Activated naive CD8-positive, alpha-beta T cell treated with anti-CD3 and anti-CD28 coated beads for 36 hours (primary cell): Measurements from ENCODE around the gene CXCL12. TPM values are rescaled to one million over a fixed set of nuclear protein-coding genes. Genes with fewer than 3 reads are reported as not detected.

Source experiments
- DNase-seq: peaks from one replicate; pipeline ENCODE4 v3.0.0; 2021
- H3K27ac Mint-ChIP-seq: one replicate; pipeline ENCODE4 v1.8.0; 2022; ENCODE audit warnings: mild to moderate bottlenecking, moderate library complexity, mixed read lengths
- H3K27me3 Mint-ChIP-seq: one replicate; pipeline ENCODE4 v1.8.0; 2022; ENCODE audit warnings: mild to moderate bottlenecking, mixed read lengths
- H3K36me3 Mint-ChIP-seq: one replicate; pipeline ENCODE4 v1.8.0; 2021; ENCODE audit warnings: mild to moderate bottlenecking, mixed read lengths
- H3K4me1 Mint-ChIP-seq: one replicate; pipeline ENCODE4 v1.8.0; 2021; ENCODE audit warnings: mixed read lengths
- H3K4me3 Mint-ChIP-seq: one replicate; pipeline ENCODE4 v1.8.0; 2022; ENCODE audit warnings: mild to moderate bottlenecking, moderate library complexity, mixed read lengths
- H3K9me3 Mint-ChIP-seq: one replicate; pipeline ENCODE4 v1.8.0; 2022; ENCODE audit warnings: mixed read lengths
- total RNA-seq, 2 experiments: library from RNA; stranded (reverse); gene quantifications; one replicate each; pipeline ENCODE4 v1.2.3, GENCODE V29; 2021

CXCL12 gene
- total RNA-seq, 2 experiments from 2014 or later = not detected

GRCh38 chr10:44347609-44348400, 37.1 kb downstream of the CXCL12 start:
- Mint-ChIP-seq H3K27ac (no peak overlapping the region), H3K9me3 (no peaks in the 10 kb centered on the region), H3K36me3 (no peaks in the 10 kb centered on the region), H3K27me3 (peaks cover 3% of the 10 kb centered on the region), H3K4me1 (no peaks in the 10 kb centered on the region), H3K4me3 (no peak overlapping the region)
- DNase-seq = no peak

DNA sequence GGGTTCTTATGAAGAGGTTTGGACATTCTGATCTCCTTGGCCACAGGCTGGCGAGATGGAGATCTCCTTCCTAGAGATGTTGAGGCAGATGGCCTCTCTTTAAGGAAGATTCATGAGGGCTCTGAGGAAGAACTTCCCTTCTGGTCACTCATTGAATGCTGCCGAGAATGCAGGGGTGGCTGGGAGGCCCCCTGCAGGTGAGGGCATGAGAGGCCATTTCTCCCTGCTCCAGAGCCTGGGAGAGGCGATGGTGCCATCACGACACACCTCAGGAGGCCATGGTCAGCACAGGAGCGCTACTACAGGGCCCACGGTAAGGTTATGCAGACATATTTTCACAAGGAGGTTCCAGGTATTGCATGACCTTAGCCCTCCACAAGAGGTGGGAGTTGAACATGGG, 40.2 kb downstream of the CXCL12 start:
- H3K9me3 Mint-ChIP-seq = no peaks in the 10 kb centered on the region
- peaks cover 3% of the 10 kb centered on the region for H3K27me3 Mint-ChIP-seq
- DNase-seq = no peak
- no peak overlapping the region for H3K4me3 Mint-ChIP-seq
- no peaks in the 10 kb centered on the region for H3K4me1 Mint-ChIP-seq
- no peaks in the 10 kb centered on the region for H3K36me3 Mint-ChIP-seq
- H3K27ac Mint-ChIP-seq = no peak overlapping the region

DNA sequence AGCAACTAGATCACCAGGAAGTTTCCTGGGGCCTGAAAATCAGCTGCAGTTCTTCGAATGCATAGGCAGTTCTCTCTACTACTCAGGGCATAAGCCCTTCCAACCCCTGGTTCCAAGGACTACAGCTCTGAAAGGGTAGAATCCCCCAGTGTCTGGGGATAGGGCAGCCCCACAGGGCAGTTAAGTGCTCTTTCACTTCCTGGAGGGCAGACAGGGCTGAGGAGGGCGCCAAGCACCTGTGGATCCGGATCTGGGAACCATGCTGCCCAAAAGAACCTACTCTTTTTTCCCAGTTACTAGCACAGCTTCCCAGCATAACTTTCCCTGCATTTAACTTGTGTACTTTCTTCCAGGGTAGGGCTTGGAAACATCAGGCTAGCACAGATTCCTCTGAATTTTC, 41.1 kb downstream of the CXCL12 start:
- no peaks in the 10 kb centered on the region for H3K9me3 Mint-ChIP-seq
- H3K27ac Mint-ChIP-seq = no peak overlapping the region
- H3K4me3 Mint-ChIP-seq = no peak overlapping the region
- DNase-seq = no peak
- H3K27me3 Mint-ChIP-seq = peaks cover 3% of the 10 kb centered on the region
- H3K36me3 Mint-ChIP-seq = no peaks in the 10 kb centered on the region
- H3K4me1 Mint-ChIP-seq = no peaks in the 10 kb centered on the region

DNA sequence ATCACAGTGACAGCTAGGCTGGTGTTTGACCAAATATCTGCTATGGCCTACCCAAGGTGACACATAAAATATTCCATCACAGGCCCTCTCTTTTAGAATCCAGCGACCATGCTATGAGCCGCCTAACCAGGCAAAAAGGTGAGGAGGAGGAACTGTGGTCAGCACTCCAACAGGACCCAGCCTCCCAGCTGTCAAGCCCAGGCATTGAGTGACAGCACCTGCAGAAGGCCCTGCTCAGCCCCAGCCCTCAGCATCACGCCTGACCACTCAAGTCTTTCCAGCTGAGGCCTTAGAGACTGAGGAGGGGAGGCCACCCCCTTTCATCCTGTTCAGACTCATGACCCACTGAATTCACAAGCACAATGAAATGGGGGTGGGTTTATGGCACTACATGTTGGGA, 43.0 kb downstream of the CXCL12 start:
- Mint-ChIP-seq H3K4me3 (no peak overlapping the region), H3K27ac (no peak overlapping the region), H3K27me3 (peaks cover 3% of the 10 kb centered on the region), H3K9me3 (no peaks in the 10 kb centered on the region), H3K36me3 (no peaks in the 10 kb centered on the region), H3K4me1 (no peaks in the 10 kb centered on the region)
- DNase-seq = no peak

DNA sequence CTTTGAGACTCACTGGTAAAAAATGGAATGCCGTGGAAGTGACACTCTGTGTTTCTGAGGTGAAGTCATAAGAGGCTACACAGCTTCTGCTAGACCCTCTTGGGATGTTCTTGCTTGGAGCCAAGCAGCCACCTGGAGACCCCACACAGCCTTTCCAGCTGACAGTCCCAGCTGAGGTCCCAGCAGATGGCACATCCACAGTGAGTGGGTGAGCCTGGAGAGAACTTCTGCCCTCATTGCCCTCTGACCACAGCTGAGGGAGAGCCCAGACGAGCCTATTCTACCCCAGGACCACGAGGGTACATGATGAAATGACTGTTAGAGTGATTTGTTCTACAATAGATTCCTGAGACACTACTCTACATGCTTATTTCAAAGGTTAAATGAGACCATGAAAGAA, 44.3 kb downstream of the CXCL12 start:
- no peak for DNase-seq
- H3K9me3 Mint-ChIP-seq = no peaks in the 10 kb centered on the region
- H3K27ac Mint-ChIP-seq = no peak overlapping the region
- no peak overlapping the region for H3K4me3 Mint-ChIP-seq
- no peaks in the 10 kb centered on the region for H3K36me3 Mint-ChIP-seq
- no peaks in the 10 kb centered on the region for H3K4me1 Mint-ChIP-seq
- H3K27me3 Mint-ChIP-seq = peaks cover 3% of the 10 kb centered on the region

GRCh38 chr10:44339218-44339617, 45.7 kb downstream of the CXCL12 start:
- no peaks in the 10 kb centered on the region for H3K9me3 Mint-ChIP-seq
- no peak overlapping the region for H3K27ac Mint-ChIP-seq
- DNase-seq = no peak
- H3K4me3 Mint-ChIP-seq = no peak overlapping the region
- H3K27me3 Mint-ChIP-seq = peaks cover 3% of the 10 kb centered on the region
- no peaks in the 10 kb centered on the region for H3K4me1 Mint-ChIP-seq
- no peaks in the 10 kb centered on the region for H3K36me3 Mint-ChIP-seq

- H3K27me3 Mint-ChIP-seq = no peaks in the 10 kb centered on the region
Observed at GRCh38 chr10:44337081-44337480, 47.8 kb downstream of the CXCL12 start.

GRCh38 chr10:44335330-44336021, 49.4 kb downstream of the CXCL12 start:
- Mint-ChIP-seq H3K27me3 (no peaks in the 10 kb centered on the region), H3K27ac (no peak overlapping the region), H3K36me3 (no peaks in the 10 kb centered on the region), H3K4me1 (no peaks in the 10 kb centered on the region), H3K9me3 (no peaks in the 10 kb centered on the region), H3K4me3 (no peak overlapping the region)
- no peak for DNase-seq

More at GRCh38 chr10:44337081-44337480, 47.8 kb downstream of the CXCL12 start:
- DNase-seq = no peak
- Mint-ChIP-seq H3K36me3 (no peaks in the 10 kb centered on the region), H3K4me3 (no peak overlapping the region), H3K4me1 (no peaks in the 10 kb centered on the region), H3K27ac (no peak overlapping the region), H3K9me3 (no peaks in the 10 kb centered on the region)

DNA sequence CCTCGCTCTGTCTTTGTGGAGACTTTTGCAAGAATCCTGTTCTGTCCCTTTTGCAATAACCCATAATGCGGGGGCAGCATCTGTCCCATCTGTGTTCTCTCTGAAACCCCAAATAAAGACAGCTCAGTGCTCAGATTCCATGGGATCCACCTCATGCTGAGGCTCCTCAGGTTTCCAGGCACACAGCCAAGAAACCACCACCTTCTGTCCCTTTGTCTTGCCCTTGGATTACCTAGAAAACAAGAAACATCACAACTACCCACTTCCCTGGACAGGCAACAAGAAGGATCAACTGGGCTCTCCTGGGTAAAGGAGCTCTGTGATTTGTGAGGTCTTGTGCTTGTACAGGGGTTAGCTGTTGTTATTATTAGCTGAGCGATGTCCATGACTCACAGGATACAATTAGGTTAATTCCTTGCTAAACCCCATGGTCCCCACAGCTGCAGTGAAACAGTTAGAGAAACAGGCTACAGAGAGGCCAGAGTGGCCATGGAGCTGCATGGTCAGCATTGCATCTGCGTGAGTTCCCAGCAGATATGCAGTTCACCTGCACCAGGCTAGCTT, 50.2 kb downstream of the CXCL12 start:
- Mint-ChIP-seq H3K4me1 (no peaks in the 10 kb centered on the region), H3K36me3 (no peaks in the 10 kb centered on the region), H3K27me3 (no peaks in the 10 kb centered on the region), H3K27ac (no peak overlapping the region), H3K4me3 (no peak overlapping the region), H3K9me3 (no peaks in the 10 kb centered on the region)
- no peak for DNase-seq

DNA sequence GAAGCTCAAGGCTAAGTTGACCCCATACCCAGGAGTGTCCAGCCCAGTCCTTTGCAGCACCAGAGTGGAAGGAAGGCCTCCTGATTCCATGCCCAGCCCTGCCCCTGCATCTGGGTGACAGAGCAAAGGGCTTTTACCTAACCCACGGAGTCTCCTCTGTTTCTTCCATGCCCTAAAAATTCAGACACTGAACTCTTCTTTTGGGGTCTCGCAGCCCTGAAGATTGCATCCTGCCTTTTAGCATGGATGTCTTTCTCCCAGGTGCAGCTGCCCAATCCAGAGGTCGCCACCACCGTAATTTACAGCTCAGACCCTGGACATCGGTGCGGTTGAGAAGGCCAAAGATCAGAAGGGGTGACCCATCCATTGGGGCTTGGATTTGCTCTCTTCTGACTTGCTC, 50.8 kb downstream of the CXCL12 start:
- Mint-ChIP-seq H3K27ac (no peak overlapping the region), H3K36me3 (no peaks in the 10 kb centered on the region), H3K4me1 (no peaks in the 10 kb centered on the region), H3K4me3 (no peak overlapping the region), H3K9me3 (no peaks in the 10 kb centered on the region), H3K27me3 (peaks cover 6% of the 10 kb centered on the region)
- no peak for DNase-seq

GRCh38 chr10:44333511-44333910, 51.4 kb downstream of the CXCL12 start:
- H3K4me3 Mint-ChIP-seq = no peak overlapping the region
- no peak overlapping the region for H3K27ac Mint-ChIP-seq
- H3K36me3 Mint-ChIP-seq = no peaks in the 10 kb centered on the region
- no peaks in the 10 kb centered on the region for H3K4me1 Mint-ChIP-seq
- H3K9me3 Mint-ChIP-seq = no peaks in the 10 kb centered on the region
- peaks cover 9% of the 10 kb centered on the region for H3K27me3 Mint-ChIP-seq
- DNase-seq = no peak

DNA sequence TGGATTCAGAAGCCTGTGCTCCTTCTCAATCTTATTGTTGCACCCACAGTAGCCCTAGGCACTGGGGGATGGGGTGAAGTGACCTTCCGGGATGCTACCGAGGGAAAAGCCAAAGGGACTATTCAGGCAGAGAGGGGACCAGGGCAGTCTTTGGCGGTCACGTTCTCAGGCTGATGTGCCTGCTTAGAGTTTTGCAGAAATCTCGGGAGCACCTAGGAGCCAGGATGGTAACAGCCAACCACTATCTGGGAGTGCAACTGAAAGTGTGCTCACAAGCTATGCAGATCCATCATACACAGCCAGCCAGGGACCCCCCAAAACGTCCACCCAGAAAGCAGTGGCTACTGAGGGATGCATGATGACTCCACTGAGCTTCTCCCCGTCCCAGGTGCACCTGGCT, 52.4 kb downstream of the CXCL12 start:
- no peaks in the 10 kb centered on the region for H3K4me1 Mint-ChIP-seq
- H3K9me3 Mint-ChIP-seq = no peaks in the 10 kb centered on the region
- no peak overlapping the region for H3K4me3 Mint-ChIP-seq
- no peak for DNase-seq
- peaks cover 10% of the 10 kb centered on the region for H3K27me3 Mint-ChIP-seq
- no peak overlapping the region for H3K27ac Mint-ChIP-seq
- H3K36me3 Mint-ChIP-seq = no peaks in the 10 kb centered on the region

DNA sequence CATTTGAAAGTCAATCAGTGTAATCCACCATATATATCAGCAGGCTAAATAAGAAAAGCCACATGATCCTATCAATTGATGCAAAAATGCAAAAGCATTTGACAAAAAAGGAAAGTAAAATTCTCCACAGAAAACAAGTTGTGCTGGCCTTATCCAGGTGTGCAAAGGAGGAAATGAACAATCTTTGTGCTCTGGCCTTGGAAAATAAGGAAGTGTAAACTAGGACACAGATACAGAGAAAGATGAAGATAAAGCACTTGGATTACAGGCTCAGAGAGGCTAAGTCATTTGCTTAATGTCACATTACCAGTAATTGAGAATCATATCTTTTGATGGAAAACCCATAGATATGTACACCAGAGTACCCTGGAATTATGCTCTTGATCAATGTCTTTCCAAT, 54.5 kb downstream of the CXCL12 start:
- Mint-ChIP-seq H3K36me3 (no peaks in the 10 kb centered on the region), H3K27me3 (peaks cover 17% of the 10 kb centered on the region), H3K9me3 (no peaks in the 10 kb centered on the region), H3K4me1 (no peaks in the 10 kb centered on the region), H3K4me3 (no peak overlapping the region), H3K27ac (no peak overlapping the region)
- no peak for DNase-seq

DNA sequence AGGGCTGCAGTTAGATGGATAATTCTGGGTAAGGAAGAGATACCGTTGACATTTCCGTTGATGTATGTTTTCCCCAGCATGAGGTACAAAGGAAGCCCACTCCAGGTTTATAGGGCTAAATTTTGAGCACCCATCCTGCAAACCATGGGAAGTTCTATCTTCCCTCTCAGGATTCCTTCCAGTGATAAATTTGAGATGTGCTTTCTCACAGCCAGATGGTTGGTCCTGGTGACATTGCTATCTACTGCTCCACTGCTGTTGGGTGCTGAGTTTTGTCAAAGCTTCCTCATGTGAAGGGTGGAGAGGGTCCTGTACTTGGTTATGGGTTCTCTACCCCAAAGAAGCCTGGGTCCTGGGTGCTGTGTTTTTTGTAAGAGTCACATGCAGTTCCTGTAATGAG, 57.4 kb downstream of the CXCL12 start:
- Mint-ChIP-seq H3K9me3 (no peaks in the 10 kb centered on the region), H3K27ac (no peak overlapping the region), H3K4me3 (no peak overlapping the region), H3K27me3 (peaks cover 17% of the 10 kb centered on the region), H3K36me3 (no peaks in the 10 kb centered on the region), H3K4me1 (no peaks in the 10 kb centered on the region)
- no peak for DNase-seq
